ENCODE data around the gene BLVRB.
A peak's percentile ranks its signal among the peaks of the same experiment; 100 is the strongest.
"Not testable (repeated sequence)": the region's sequence is repeated elsewhere in the genome, so short reads cannot be mapped to it uniquely, and the experiment has no call there.

BLVRB gene

GRCh38 chr19:40465557-40466218 is at the start of gene BLVRB:
TSS of gene BLVRB (minus strand) at chr19:40465745. CDS start at chr19:40465688, 57 bp downstream.
- peak; percentile 95 for DNase-seq

GRCh38 chr19:40513741-40514315 is 48.3 kb upstream of the BLVRB start:
- DNase-seq: no peak

- DNase-seq: no peak
These were observed 47.8 kb upstream of the BLVRB start for GRCh38 chr19:40513345-40513678.

- DNase-seq: no peak
These were observed 47.2 kb upstream of the BLVRB start for GRCh38 chr19:40512473-40513344.

DNA sequence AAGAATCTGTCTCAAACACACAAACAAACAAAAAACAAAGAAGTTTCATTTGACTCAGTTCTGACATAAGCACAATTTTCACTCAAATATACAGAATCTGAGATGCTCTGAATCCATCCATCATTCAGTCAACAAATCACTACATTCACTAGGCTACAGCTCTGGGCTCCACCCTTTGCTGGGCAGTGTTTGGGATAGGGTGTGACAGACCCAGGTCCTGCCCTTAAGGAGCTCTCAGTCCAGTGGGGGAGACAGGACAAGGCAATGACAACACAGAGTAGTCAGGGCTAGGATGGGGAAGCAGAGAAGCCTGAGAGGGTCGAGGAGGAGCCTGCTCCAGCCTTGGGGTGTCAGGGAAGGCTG is 46.5 kb upstream of the BLVRB start:
- no peak for DNase-seq

- DNase-seq: no peak
These were observed 45.9 kb upstream of the BLVRB start for GRCh38 chr19:40511487-40511886.

GRCh38 chr19:40510526-40511115 is 45.1 kb upstream of the BLVRB start:
- no peak for DNase-seq

GRCh38 chr19:40508739-40509260 is 43.3 kb upstream of the BLVRB start:
- DNase-seq: no peak

DNA sequence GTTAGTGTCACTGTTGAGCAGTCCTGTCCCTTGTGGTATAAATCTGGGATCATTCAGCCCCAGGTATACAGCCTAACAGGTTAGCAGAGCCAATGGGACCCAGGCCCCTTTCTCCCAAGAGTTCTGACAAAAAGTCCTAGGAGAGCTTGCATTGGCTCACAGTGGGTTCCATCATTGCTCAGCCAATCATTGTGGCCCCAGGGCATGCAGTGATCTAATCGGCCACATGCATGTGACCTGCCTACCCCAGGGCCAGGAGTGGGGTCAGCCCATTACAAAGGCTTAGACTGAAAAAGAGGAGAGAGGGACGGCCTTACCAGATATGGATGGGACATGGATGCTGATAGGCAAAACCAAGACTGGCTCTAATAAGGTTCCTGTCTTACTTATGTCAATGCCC is 42.3 kb upstream of the BLVRB start:
- DNase-seq: no peak

DNA sequence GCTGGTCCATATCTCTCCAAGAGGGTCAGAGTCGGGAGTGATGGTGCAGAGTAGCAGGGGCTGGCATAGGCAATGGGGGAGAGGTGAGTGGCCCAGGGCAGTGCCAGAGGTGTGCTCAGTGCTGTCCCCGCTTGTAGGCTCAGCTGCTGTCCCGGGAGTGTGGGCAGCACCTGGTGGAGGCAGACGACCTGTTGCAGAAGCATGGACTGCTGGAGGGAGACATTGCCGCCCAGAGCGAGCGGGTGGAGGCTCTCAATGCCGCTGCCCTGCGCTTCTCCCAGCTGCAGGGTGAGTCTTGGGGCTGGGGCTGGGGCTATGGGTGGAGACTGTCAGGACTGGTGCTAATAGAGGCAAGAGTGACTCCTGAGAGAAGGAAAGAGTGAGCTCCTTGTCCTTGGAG is 40.6 kb upstream of the BLVRB start:
- DNase-seq: no peak

GRCh38 chr19:40503320-40503695 is 37.8 kb upstream of the BLVRB start:
- DNase-seq: no peak

DNA sequence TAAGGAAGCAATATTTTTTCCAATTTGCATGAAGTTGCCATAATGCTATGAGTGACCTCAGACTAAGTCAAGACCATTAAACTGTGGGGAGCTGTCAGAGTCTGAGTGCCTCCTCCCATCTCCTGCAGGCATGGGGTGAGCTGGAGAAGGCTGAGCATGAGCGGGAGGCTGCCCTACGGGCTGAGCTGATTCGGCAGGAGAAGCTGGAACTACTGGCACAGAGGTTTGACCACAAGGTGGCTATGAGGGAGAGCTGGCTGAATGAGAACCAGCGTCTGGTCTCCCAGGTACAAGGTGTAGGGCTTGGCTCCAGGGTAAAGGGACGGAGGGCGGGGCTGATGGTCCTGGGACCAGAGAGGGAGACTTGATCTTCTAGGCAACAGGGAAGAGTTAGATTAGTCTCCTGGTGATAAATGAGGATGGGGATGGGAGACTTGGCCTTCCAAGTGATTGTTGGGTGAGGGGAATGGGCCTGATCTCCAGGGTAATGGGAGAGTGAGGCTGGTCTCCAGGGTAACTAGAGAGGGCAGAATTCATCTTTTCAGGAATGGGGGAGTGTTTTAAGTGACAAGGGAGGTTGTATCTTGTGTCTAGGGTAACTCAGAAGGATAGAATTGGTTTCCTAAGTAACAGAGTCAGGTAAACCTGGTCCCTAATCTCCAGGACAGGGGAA is 37.2 kb upstream of the BLVRB start:
- peak; percentile 8 for DNase-seq

- DNase-seq: no peak
These were observed 36.5 kb upstream of the BLVRB start for GRCh38 chr19:40502081-40502480.

- DNase-seq: no peak
These were observed 36.1 kb upstream of the BLVRB start for GRCh38 chr19:40501599-40501998.

DNA sequence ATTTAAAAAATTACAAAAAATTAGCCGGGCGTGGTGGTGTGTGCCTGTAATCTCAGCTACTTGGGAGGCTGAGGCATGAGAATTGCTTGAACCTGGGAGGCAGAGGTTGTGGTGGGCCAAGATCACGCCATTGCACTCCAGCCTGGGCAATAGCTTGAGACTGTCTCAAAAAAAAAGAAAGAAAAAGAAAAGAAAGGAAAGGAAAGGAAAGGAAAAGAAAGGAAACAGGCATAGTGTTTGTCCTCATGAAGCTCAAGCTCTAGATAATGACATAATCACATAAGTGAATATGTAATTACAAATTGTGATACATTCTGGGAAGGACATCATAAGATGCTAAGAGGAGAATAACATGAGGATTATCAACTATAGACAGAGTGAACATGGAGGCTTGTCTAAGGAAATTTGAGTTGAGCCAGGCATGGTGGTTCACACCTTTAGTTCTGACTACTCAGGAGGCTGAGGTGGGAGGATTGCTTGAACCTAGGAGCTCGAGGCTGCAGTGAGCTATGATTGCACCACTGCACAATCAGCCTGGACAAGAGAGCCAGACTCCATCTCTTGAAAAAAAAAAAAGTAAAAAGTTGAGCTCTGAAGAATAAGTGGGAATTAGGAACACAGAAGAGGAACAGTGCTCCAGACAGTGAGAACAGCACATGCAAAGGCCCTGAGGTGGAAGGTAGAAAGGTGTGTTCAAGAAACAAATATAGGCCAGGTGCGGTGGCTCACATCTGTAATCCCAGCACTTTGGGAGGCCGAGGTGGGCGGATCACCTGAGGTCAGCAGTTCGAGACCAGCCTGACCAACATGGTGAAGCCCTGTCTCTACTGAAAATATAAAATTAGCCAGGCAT is 35.4 kb upstream of the BLVRB start:
- DNase-seq: not testable (repeated sequence)

- no peak for DNase-seq
These were observed 33.8 kb upstream of the BLVRB start for GRCh38 chr19:40499320-40499719.

DNA sequence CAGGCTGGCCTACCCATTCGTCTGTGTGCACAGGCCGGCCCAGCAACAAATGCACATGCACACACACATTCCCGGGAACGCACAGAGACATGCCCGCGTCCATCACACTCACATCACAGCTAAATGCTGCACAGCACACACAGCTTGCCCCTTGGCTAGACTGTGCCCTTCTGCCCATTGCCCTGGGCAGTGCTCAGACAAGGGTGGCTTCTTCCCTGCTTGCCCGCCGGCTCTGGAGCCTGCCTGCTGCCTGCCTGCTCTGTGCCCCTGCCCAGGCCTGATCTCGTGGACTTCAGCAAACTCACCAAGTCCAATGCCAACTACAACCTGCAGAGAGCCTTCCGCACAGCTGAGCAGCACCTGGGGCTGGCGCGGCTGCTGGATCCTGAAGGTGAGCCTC is 31.7 kb upstream of the BLVRB start:
- DNase-seq: no peak

GRCh38 chr19:40494191-40494838 is 28.8 kb upstream of the BLVRB start:
- DNase-seq: no peak

- DNase-seq: no peak
These were observed 28.2 kb upstream of the BLVRB start for GRCh38 chr19:40493778-40494177.

DNA sequence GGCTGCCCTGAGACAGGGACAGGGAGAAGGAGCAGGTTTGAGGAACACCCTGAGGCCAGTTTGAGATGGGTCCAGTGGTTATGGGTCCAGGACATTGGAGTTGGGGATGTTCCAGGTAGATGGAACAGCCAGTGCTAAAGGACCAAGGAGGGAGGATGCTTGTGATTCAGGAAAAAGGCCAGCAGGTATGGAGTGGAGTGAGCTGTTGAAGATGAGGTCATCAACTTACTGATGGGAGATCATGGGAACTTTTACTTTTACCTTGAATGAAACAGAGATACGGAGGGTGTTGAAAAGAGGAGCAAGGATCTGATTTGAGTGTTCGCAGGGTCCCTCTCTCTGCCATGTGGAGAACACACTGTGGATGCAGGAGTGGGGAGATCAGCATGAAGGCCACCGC is 26.7 kb upstream of the BLVRB start:
- no peak for DNase-seq

DNA sequence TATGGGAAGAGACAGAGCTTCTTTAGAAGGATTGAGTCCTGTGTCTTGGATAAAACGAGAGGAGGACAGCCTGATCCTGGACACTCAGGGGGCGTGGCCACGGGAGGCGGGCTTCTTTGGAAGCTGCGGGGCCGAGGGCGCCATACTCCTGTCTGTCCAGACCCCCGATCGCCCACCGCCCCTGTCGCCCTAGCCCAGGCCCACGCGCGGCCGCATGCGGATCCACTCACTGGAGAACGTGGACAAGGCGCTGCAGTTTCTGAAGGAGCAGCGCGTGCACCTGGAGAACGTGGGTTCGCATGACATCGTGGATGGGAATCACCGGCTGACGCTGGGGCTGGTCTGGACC is 24.3 kb upstream of the BLVRB start:
- no peak for DNase-seq

DNA sequence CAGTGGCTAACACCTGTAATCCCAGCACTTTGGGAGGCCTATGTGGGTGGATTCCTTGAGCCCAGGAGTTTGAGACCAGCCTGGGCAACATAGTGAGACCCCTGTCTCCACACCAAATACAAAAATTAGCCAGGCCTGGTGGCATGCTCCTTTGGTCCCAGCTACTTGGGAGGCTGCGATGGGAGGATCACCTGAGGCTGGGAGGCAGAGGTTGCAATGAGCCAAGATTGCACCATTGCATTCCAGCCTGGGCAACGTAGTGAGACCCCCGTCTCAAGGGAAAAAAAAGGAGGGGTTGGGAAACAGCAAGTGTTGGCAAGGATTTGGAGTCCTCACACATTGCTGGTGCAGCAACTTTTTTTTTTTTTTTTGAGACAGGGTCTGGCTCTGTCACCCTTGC is 20.5 kb upstream of the BLVRB start:
- DNase-seq: no peak
